Measurements from ENCODE around the gene C2orf42.

GRCh38 chr2:70140791-70141211 lies 50.0 kb downstream of the C2orf42 start:
- TF ChIP-seq POLR2A (IDR thresholded peaks at IDR 0.05), result no peak
- TF ChIP-seq CTCF (IDR thresholded peaks at IDR 0.05 in 4 of 5, conservative IDR thresholded peaks at IDR 0.05 in 1 of 5), result no peak

All from gastrocnemius medialis (tissue), 4 donors.